Lung (tissue), 12 donors: Measurements from ENCODE around the gene SKP1. TPM values are rescaled to one million over a fixed set of nuclear protein-coding genes. Genes with fewer than 3 reads are reported as not detected.

Source experiments
- ATAC-seq: fragments of 200-7000 bp; cut with Tn5 transposase; one replicate; pipeline ENCODE4 v1.9.1; 2020; ENCODE audit warnings: moderate number of reproducible peaks; ENCODE audit not compliant: insufficient read depth, low FRiP score
- DNase-seq, 3 donors: peaks; one replicate each; pipeline ENCODE4 v3.0.0-alpha.2; 2013 to 2017
- H3K27ac ChIP-seq, 2 donors: one replicate each; pipeline ENCODE4 v1.5.1; 2013; ENCODE audit warnings: mild to moderate bottlenecking in 2 of 2, moderate library complexity in 2 of 2, control low read depth in 1 of 2, inconsistent platforms in 1 of 2, low read depth in 1 of 2, low read length in 1 of 2
- H3K27me3 ChIP-seq, 3 donors: one replicate each; pipeline ENCODE4 v1.5.1; 2013; ENCODE audit warnings: low read length in 2 of 3; ENCODE audit not compliant: control insufficient read depth in 3 of 3, insufficient read depth in 3 of 3
- H3K36me3 ChIP-seq, 4 donors: one replicate each; pipeline ENCODE4 v1.5.1; 2013; ENCODE audit warnings: low read length in 4 of 4, mild to moderate bottlenecking in 1 of 4, moderate library complexity in 1 of 4; ENCODE audit not compliant: control insufficient read depth in 4 of 4, insufficient read depth in 4 of 4
- H3K4me1 ChIP-seq, 5 donors: one replicate each; pipeline ENCODE4 v1.5.1; 2013; ENCODE audit warnings: low read length in 5 of 5, mild to moderate bottlenecking in 2 of 5, moderate library complexity in 1 of 5; ENCODE audit not compliant: control insufficient read depth in 5 of 5, insufficient read depth in 5 of 5
- H3K4me3 ChIP-seq: one replicate; pipeline ENCODE4 v1.5.1; 2013; ENCODE audit warnings: mild to moderate bottlenecking, control low read depth, moderate library complexity
- H3K9ac ChIP-seq, 2 donors: one replicate each; pipeline ENCODE4 v1.5.1; 2013; ENCODE audit warnings: low read length in 2 of 2, control low read depth in 1 of 2; ENCODE audit not compliant: insufficient read depth in 1 of 2
- H3K9me3 ChIP-seq, 4 donors: one replicate each; pipeline ENCODE4 v1.5.1; 2013; ENCODE audit warnings: low read length in 3 of 4, mild to moderate bottlenecking in 1 of 4, moderate library complexity in 1 of 4; ENCODE audit not compliant: control insufficient read depth in 4 of 4, insufficient read depth in 3 of 4
- CTCF ChIP-seq: IDR thresholded peaks from 2 replicates; pipeline ENCODE4 v1.5.1; 2012; ENCODE audit warnings: mild to moderate bottlenecking; ENCODE audit errors: control extremely low read depth, extremely low read depth
- WGBS, 2 donors: extraction: QIAGEN DNeasy Blood & Tissue Kit; methylation state at CpG; one replicate each; pipeline ENCODE4 v1.1.7; 2013; 5-methylcytosine and 5-hydroxymethylcytosine counted together
- polyA plus RNA-seq, 2 donors: library from polyadenylated mRNA; stranded (reverse); fragments of 200-250 nt; gene quantifications; one replicate each; pipeline ENCODE4 v1.2.1, GENCODE V29; 2013
- total RNA-seq, 2 donors: library from RNA; depleted of rRNA in 1 of 2; stranded (reverse); fragments of >200 nt in 1 of 2; gene quantifications; one replicate each; pipeline ENCODE4 v1.2.1, GENCODE V29; 2014 to 2021
- donor health status: control.
- donor health status: control.
- donor health status: Bipolar disorder and iron deficiency.
- donor health status: healthy.
- donor health status: DM: yes; HTN: yes; CAD: no.

SKP1 gene
- total and polyA plus RNA-seq, 4 donors: 149 to 551 (median 283) TPM

GRCh38 chr5:134142806-134143205 is 33.9 kb downstream of the SKP1 start:
- no peak overlapping the region for H3K9ac ChIP-seq
- peaks cover 0 to 54% (median 31%) of the 10 kb centered on the region in 4 donors for H3K36me3 ChIP-seq
- no peak overlapping the region for H3K4me3 ChIP-seq
- H3K9me3 ChIP-seq: no peaks in the 10 kb centered on the region
- 94% methylated on average over 12 of the region's 12 CpGs for WGBS, 2 donors
- TF ChIP-seq CTCF: no peak
- H3K4me1 ChIP-seq: peaks cover 0 to 18% (median 3%) of the 10 kb centered on the region in 5 donors
- H3K27ac ChIP-seq: no peak overlapping the region
- no peak for DNase-seq
- H3K27me3 ChIP-seq: no peaks in the 10 kb centered on the region
- ATAC-seq: no peak

- ATAC-seq (no peak), DNase-seq (no peak)
- Histone ChIP-seq H3K36me3 (peaks cover 0 to 51% (median 31%) of the 10 kb centered on the region in 4 donors), H3K9me3 (no peaks in the 10 kb centered on the region), H3K4me3 (no peak overlapping the region), H3K4me1 (peaks cover 0 to 10% (median 6%) of the 10 kb centered on the region in 5 donors), H3K27me3 (no peaks in the 10 kb centered on the region), H3K27ac (no peak overlapping the region), H3K9ac (no peak overlapping the region)
- 82 to 91% methylated on average over 5 of the region's 5 CpGs for WGBS, 2 donors
- TF ChIP-seq CTCF: no peak
Observed at GRCh38 chr5:134142052-134142451, 34.7 kb downstream of the SKP1 start.

- Histone ChIP-seq H3K27ac (no peak overlapping the region), H3K4me1 (peaks cover 0 to 9% (median 3%) of the 10 kb centered on the region in 5 donors), H3K27me3 (no peaks in the 10 kb centered on the region), H3K4me3 (no peak overlapping the region), H3K9me3 (no peaks in the 10 kb centered on the region), H3K9ac (no peak overlapping the region), H3K36me3 (peaks cover 0 to 54% (median 33%) of the 10 kb centered on the region in 4 donors)
- no peak for TF ChIP-seq CTCF
- no peak for DNase-seq
- no peak for ATAC-seq
- WGBS, 2 donors: 83 to 84% methylated on average over 9 of the region's 9 CpGs
Observed at GRCh38 chr5:134141331-134142050, 35.3 kb downstream of the SKP1 start.
